Measurements from ENCODE around the gene GNL1. TPM values are rescaled to one million over a fixed set of nuclear protein-coding genes. Genes with fewer than 3 reads are reported as not detected.
A peak's percentile ranks its signal among the peaks of the same experiment; 100 is the strongest.
"Not testable (repeated sequence)": the region's sequence is repeated elsewhere in the genome, so short reads cannot be mapped to it uniquely, and the experiment has no call there.

Gene GNL1
- total RNA-seq, 2 donors from 2014 or later, result 32.9 to 39.0 TPM

DNA sequence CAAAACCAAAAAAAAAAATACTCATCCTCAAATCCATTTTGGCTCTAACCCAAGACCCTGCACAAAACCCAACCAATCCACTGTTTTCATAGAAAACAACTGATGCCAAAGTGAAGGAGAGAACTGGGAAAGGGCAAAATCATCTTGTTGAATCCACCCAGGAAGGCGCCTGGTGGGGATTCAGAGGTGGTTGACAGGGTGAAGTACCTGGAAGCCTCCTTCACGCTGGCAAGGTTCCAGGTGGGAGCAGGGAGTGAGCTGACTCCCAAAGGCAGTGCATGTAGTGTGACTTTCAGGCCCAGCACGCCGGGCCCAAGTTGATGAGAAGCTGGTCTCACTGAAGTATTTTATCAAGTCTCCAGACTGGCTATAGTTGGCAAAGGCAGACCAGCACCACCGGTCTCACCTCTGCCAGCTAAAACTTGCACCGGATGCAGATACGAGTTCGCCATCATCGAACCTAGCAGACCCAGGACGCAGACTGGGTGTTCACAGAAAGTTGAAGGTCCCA is 44.2 kb upstream of the GNL1 start:
- DNase-seq (ENCODE audit: low spot score) (no peak), ATAC-seq (ENCODE audit: insufficient number of reproducible peaks, low FRiP score, low read depth) (no peak)
- H3K36me3 ChIP-seq, result peaks cover 53% of the 10 kb centered on the region
- no peak overlapping the region for H3K4me3 ChIP-seq
- no peak overlapping the region for H3K27ac ChIP-seq
- H3K27me3 ChIP-seq (replicated peaks; ENCODE audit: insufficient read depth), result no peaks in the 10 kb centered on the region
- no peaks in the 10 kb centered on the region for H3K9me3 ChIP-seq
- no peaks in the 10 kb centered on the region for H3K4me1 ChIP-seq (ENCODE audit: control insufficient read depth in 1 of 2, low read depth in 2 of 2)
- TF ChIP-seq CTCF (IDR thresholded peaks at IDR 0.05), result no peak

GRCh38 chr6:30599625-30600324 is 43.5 kb upstream of the GNL1 start:
- H3K27ac ChIP-seq, result no peak overlapping the region
- no peak overlapping the region for H3K4me3 ChIP-seq
- H3K36me3 ChIP-seq, result peaks cover 45% of the 10 kb centered on the region
- TF ChIP-seq CTCF (IDR thresholded peaks at IDR 0.05), result no peak
- ATAC-seq (ENCODE audit: insufficient number of reproducible peaks, low FRiP score, low read depth), result no peak
- no peaks in the 10 kb centered on the region for H3K4me1 ChIP-seq (ENCODE audit: control insufficient read depth in 1 of 2, low read depth in 2 of 2)
- H3K9me3 ChIP-seq, result no peaks in the 10 kb centered on the region
- DNase-seq (ENCODE audit: low spot score), result no peak
- no peaks in the 10 kb centered on the region for H3K27me3 ChIP-seq (replicated peaks; ENCODE audit: insufficient read depth)

- ATAC-seq (ENCODE audit: insufficient number of reproducible peaks, low FRiP score, low read depth) (no peak), DNase-seq (ENCODE audit: low spot score) (no peak)
- no peaks in the 10 kb centered on the region for H3K9me3 ChIP-seq
- H3K27ac ChIP-seq, result no peak overlapping the region
- H3K4me3 ChIP-seq, result no peak overlapping the region
- no peaks in the 10 kb centered on the region for H3K4me1 ChIP-seq (ENCODE audit: control insufficient read depth in 1 of 2, low read depth in 2 of 2)
- H3K27me3 ChIP-seq (replicated peaks; ENCODE audit: insufficient read depth), result no peaks in the 10 kb centered on the region
- H3K36me3 ChIP-seq, result peaks cover 38% of the 10 kb centered on the region
- TF ChIP-seq CTCF (IDR thresholded peaks at IDR 0.05), result no peak
These were observed 42.8 kb upstream of the GNL1 start for GRCh38 chr6:30598912-30599624.

- H3K4me3 ChIP-seq; H3K4me1 ChIP-seq (ENCODE audit: control insufficient read depth in 1 of 2, low read depth in 2 of 2); H3K27me3 ChIP-seq (replicated peaks; ENCODE audit: insufficient read depth); H3K9me3 ChIP-seq; H3K27ac ChIP-seq: not testable (repeated sequence)
- TF ChIP-seq CTCF (IDR thresholded peaks at IDR 0.05), result peak; percentile 75
- DNase-seq (ENCODE audit: low spot score) (peak; percentile 48), ATAC-seq (ENCODE audit: insufficient number of reproducible peaks, low FRiP score, low read depth) (peak; percentile 65)
- H3K36me3 ChIP-seq, result peaks cover 26% of the 10 kb centered on the region
These were observed 41.2 kb upstream of the GNL1 start for GRCh38 chr6:30597315-30598144.

DNA sequence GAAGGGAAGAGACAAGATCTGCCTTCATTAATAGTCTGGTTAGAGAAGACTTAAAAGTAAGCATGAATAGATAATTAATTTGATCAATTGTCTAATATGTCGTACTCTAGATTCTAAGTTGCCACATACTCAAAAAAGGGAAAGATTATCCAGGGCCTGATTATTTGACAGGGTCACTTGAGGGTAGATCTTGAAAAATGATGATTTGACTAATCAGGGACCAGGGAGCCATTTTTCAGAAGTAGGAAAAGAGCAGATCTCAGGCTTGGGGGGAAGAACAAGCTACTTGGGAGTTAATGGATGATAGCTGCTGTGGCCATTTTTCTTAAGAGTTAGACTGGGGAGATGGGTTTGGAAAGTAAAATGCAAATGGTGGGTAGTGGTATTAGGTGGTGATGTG is 36.0 kb upstream of the GNL1 start:
- no peaks in the 10 kb centered on the region for H3K27me3 ChIP-seq (replicated peaks; ENCODE audit: insufficient read depth)
- no peak overlapping the region for H3K27ac ChIP-seq
- ATAC-seq (ENCODE audit: insufficient number of reproducible peaks, low FRiP score, low read depth) (no peak), DNase-seq (ENCODE audit: low spot score) (no peak)
- no peaks in the 10 kb centered on the region for H3K9me3 ChIP-seq
- peaks cover 35% of the 10 kb centered on the region for H3K36me3 ChIP-seq
- H3K4me1 ChIP-seq (ENCODE audit: control insufficient read depth in 1 of 2, low read depth in 2 of 2), result no peaks in the 10 kb centered on the region
- TF ChIP-seq CTCF (IDR thresholded peaks at IDR 0.05), result no peak
- no peak overlapping the region for H3K4me3 ChIP-seq

Measured in thoracic aorta (tissue), 2 donors.